Right cardiac atrium (tissue), 5 donors: Measurements from ENCODE around the gene TNP1. TPM values are rescaled to one million over a fixed set of nuclear protein-coding genes. Genes with fewer than 3 reads are reported as not detected.

Experiments used
- ATAC-seq, 2 donors: fragments of 200-7000 bp; cut with Tn5 transposase; one replicate each; pipeline versions ENCODE4 v1.8.0 to v1.9.1; 2020; ENCODE audit warnings: moderate library complexity in 2 of 2, mild to moderate bottlenecking in 1 of 2
- DNase-seq, 3 donors: peaks; one replicate each; pipeline ENCODE4 v3.0.0-alpha.2; 2020
- H3K27ac ChIP-seq: one replicate; pipeline ENCODE4 v1.5.1; 2013; ENCODE audit warnings: mild to moderate bottlenecking, low read length, control low read depth, moderate library complexity
- H3K27me3 ChIP-seq: one replicate; pipeline ENCODE4 v1.6.1; 2013; ENCODE audit not compliant: control insufficient read depth, insufficient read depth
- H3K4me1 ChIP-seq: one replicate; pipeline ENCODE4 v1.6.1; 2013; ENCODE audit warnings: low read length; ENCODE audit not compliant: control insufficient read depth, insufficient read depth
- H3K4me3 ChIP-seq: one replicate; pipeline ENCODE4 v1.5.1; 2013; ENCODE audit warnings: low read length, control low read depth
- H3K9me3 ChIP-seq: one replicate; pipeline ENCODE4 v1.6.1; 2013; ENCODE audit warnings: low read length; ENCODE audit not compliant: control insufficient read depth
- WGBS: extraction: QIAGEN DNeasy Blood & Tissue Kit; methylation state at CpG from one replicate; pipeline ENCODE4 v1.1.7; 2013; 5-methylcytosine and 5-hydroxymethylcytosine counted together
- intact Hi-C, 4 donors: fragments of 100-400 bp; cut with DNase I; formaldehyde crosslinking; loops; one replicate each; pipeline versions ENCODE4 v1.11.0 to v1.14.0; 2022 to 2023
- polyA plus RNA-seq: library from polyadenylated mRNA; stranded (reverse); fragments of 200-250 nt; gene quantifications from one replicate; pipeline ENCODE4 v1.2.3, GENCODE V29; 2013
- total RNA-seq, 4 donors: library from RNA; stranded (reverse); fragmentation: NEBNext Ultra II Directional; extraction: Animal tissue kit (Norgen Biotek cat#: 25700); gene quantifications; one replicate each; pipeline ENCODE4 v1.2.1, GENCODE V29; 2021
- donor health status: healthy with polysubstance abuse.
- donor health status: DM: no; HTN: yes; CAD: no.
- donor health status: DM: no; HTN: no; CAD: no.
- donor health status: DM: no; HTN: yes; CAD: no; lungs with severe emphysema.
- donor health status: DM: yes; HTN: yes; CAD: no.

The TNP1 gene
- total and polyA plus RNA-seq, 5 donors, result not detected

- Histone ChIP-seq H3K4me1 (peaks cover 9% of the 10 kb centered on the region), H3K9me3 (no peaks in the 10 kb centered on the region), H3K4me3 (no peak overlapping the region), H3K27ac (no peak overlapping the region), H3K27me3 (no peaks in the 10 kb centered on the region)
- intact Hi-C loops, result no loop called here
- no peak for ATAC-seq
- WGBS, result 58% methylated on average over 3 of the region's 3 CpGs
- DNase-seq, result no peak
Observed at GRCh38 chr2:216858312-216858711, 1.6 kb downstream of the TNP1 start.

- WGBS, result 73% methylated on average over 3 of the region's 3 CpGs
- Histone ChIP-seq H3K4me1 (peaks cover 9% of the 10 kb centered on the region), H3K27ac (no peak overlapping the region), H3K4me3 (no peak overlapping the region), H3K27me3 (no peaks in the 10 kb centered on the region), H3K9me3 (no peaks in the 10 kb centered on the region)
- DNase-seq, result no peak
- no peak for ATAC-seq
- intact Hi-C loops, result no loop called here
Observed at GRCh38 chr2:216857131-216857550, 2.7 kb downstream of the TNP1 start.

- Histone ChIP-seq H3K4me1 (peaks cover 9% of the 10 kb centered on the region), H3K9me3 (no peaks in the 10 kb centered on the region), H3K4me3 (no peak overlapping the region), H3K27ac (no peak overlapping the region), H3K27me3 (no peaks in the 10 kb centered on the region)
- WGBS, result 75% methylated on average over 5 of the region's 5 CpGs
- ATAC-seq (no peak), DNase-seq (no peak)
- intact Hi-C loops, result no loop called here
Observed at GRCh38 chr2:216856406-216857065, 3.3 kb downstream of the TNP1 start.

- intact Hi-C loops, result no loop called here
- Histone ChIP-seq H3K27ac (no peak overlapping the region), H3K4me1 (peaks cover 9% of the 10 kb centered on the region), H3K27me3 (no peaks in the 10 kb centered on the region), H3K9me3 (no peaks in the 10 kb centered on the region), H3K4me3 (no peak overlapping the region)
- WGBS, result 70% methylated on average over 3 of the region's 3 CpGs
- DNase-seq, result peak in 2 of 3 donors; percentile 47 to 68
- ATAC-seq, result peak in 1 of 2 donors; percentile 43
Observed at GRCh38 chr2:216855605-216856004, 4.3 kb downstream of the TNP1 start.

GRCh38 chr2:216855079-216855478 lies 4.8 kb downstream of the TNP1 start:
- H3K4me3 ChIP-seq, result no peak overlapping the region
- no peaks in the 10 kb centered on the region for H3K27me3 ChIP-seq
- ATAC-seq (no peak), DNase-seq (no peak)
- no peaks in the 10 kb centered on the region for H3K9me3 ChIP-seq
- H3K4me1 ChIP-seq, result peaks cover 11% of the 10 kb centered on the region
- no peak overlapping the region for H3K27ac ChIP-seq
- intact Hi-C loops, result no loop called here
- 98% methylated on average over 4 of the region's 4 CpGs for WGBS

- H3K27ac ChIP-seq, result no peak overlapping the region
- intact Hi-C loops, result no loop called here
Observed at GRCh38 chr2:216851486-216852090, 8.3 kb downstream of the TNP1 start.

GRCh38 chr2:216850665-216851322 lies 9.1 kb downstream of the TNP1 start:
- intact Hi-C loops, result no loop called here
- Histone ChIP-seq H3K9me3 (no peaks in the 10 kb centered on the region), H3K4me3 (no peak overlapping the region), H3K27me3 (no peaks in the 10 kb centered on the region), H3K4me1 (peaks cover 11% of the 10 kb centered on the region), H3K27ac (no peak overlapping the region)
- WGBS, result 86% methylated on average over 6 of the region's 6 CpGs
- DNase-seq (no peak), ATAC-seq (no peak)

More at GRCh38 chr2:216851486-216852090, 8.3 kb downstream of the TNP1 start:
- H3K9me3 ChIP-seq, result no peaks in the 10 kb centered on the region
- peaks cover 11% of the 10 kb centered on the region for H3K4me1 ChIP-seq
- 72% methylated on average over 1 of the region's 1 CpG for WGBS
- no peaks in the 10 kb centered on the region for H3K27me3 ChIP-seq
- H3K4me3 ChIP-seq, result no peak overlapping the region
- ATAC-seq, result no peak
- no peak for DNase-seq

- 32% methylated on average over 10 of the region's 10 CpGs for WGBS
- H3K27ac ChIP-seq, result no peak overlapping the region
- intact Hi-C loops, result no loop called here
Observed at GRCh38 chr2:216849987-216850386, 9.9 kb downstream of the TNP1 start.

GRCh38 chr2:216845426-216845825 lies 14.4 kb downstream of the TNP1 start:
- Histone ChIP-seq H3K4me3 (no peak overlapping the region), H3K27me3 (no peaks in the 10 kb centered on the region), H3K27ac (no peak overlapping the region), H3K4me1 (peaks cover 7% of the 10 kb centered on the region), H3K9me3 (no peaks in the 10 kb centered on the region)
- DNase-seq (no peak), ATAC-seq (no peak)
- intact Hi-C loops, result no loop called here
- 86% methylated on average over 2 of the region's 2 CpGs for WGBS

More at GRCh38 chr2:216849987-216850386, 9.9 kb downstream of the TNP1 start:
- no peak overlapping the region for H3K4me3 ChIP-seq
- ATAC-seq (peak; percentile 87 to 90), DNase-seq (peak; percentile 78 to 87 (median 83))
- no peaks in the 10 kb centered on the region for H3K27me3 ChIP-seq
- peaks cover 5% of the 10 kb centered on the region for H3K4me1 ChIP-seq
- H3K9me3 ChIP-seq, result no peaks in the 10 kb centered on the region

- H3K27me3 ChIP-seq, result no peaks in the 10 kb centered on the region
- H3K27ac ChIP-seq, result no peak overlapping the region
Observed at GRCh38 chr2:216842636-216843035, 17.2 kb downstream of the TNP1 start.

GRCh38 chr2:216839688-216840087 lies 20.2 kb downstream of the TNP1 start:
- Histone ChIP-seq H3K4me1 (peaks cover 2% of the 10 kb centered on the region), H3K27ac (no peak overlapping the region), H3K9me3 (no peaks in the 10 kb centered on the region), H3K4me3 (no peak overlapping the region), H3K27me3 (no peaks in the 10 kb centered on the region)
- intact Hi-C loops, result no loop called here
- no peak for DNase-seq
- ATAC-seq, result no peak
- 95% methylated on average over 3 of the region's 3 CpGs for WGBS

More at GRCh38 chr2:216842636-216843035, 17.2 kb downstream of the TNP1 start:
- peaks cover 2% of the 10 kb centered on the region for H3K4me1 ChIP-seq
- intact Hi-C loops, result no loop called here
- DNase-seq (peak in 2 of 3 donors; percentile 35 to 75), ATAC-seq (peak; percentile 56 to 61)
- H3K9me3 ChIP-seq, result no peaks in the 10 kb centered on the region
- 63% methylated on average over 10 of the region's 10 CpGs for WGBS
- H3K4me3 ChIP-seq, result no peak overlapping the region
